K562 (cell line): ENCODE data around the gene TLL1.

ENCODE experiments used
- ATF7 ChIP-seq: fragments of 450-650 bp; IDR thresholded peaks from 2 replicates; pipeline ENCODE4 v1.7.1; 2014; ENCODE audit warnings: mild to moderate bottlenecking, moderate library complexity
- ESRRA ChIP-seq: fragments of 450-650 bp; IDR thresholded peaks from 2 replicates; pipeline ENCODE4 v1.6.1; 2014; ENCODE audit warnings: low read depth, mild to moderate bottlenecking, moderate library complexity, borderline replicate concordance
- ETV6 ChIP-seq, 3 experiments: fragments of 150-350 bp in 1 of 3; sonication (generic) in 1 of 3; formaldehyde crosslinking in 1 of 3; IDR thresholded peaks; 2 replicates each; pipeline versions ENCODE4 v1.6.1 to v1.8.0; 2014 to 2022; ENCODE audit warnings: borderline replicate concordance in 2 of 3, low read depth in 2 of 3, antibody characterized with exemption in 1 of 3, low read length in 1 of 3, mild to moderate bottlenecking in 1 of 3, missing genetic modification reagents in 1 of 3
- POLR2A ChIP-seq: fragments of 450-650 bp; conservative IDR thresholded peaks from 2 replicates; pipeline ENCODE4 v1.6.1; 2016
- POLR2AphosphoS5 ChIP-seq: IDR thresholded peaks from 2 replicates; pipeline ENCODE4 v1.6.1; 2011; ENCODE audit warnings: mild to moderate bottlenecking, low read depth, low read length, moderate library complexity; ENCODE audit not compliant: control insufficient read depth, insufficient read depth
- TF ChIP-seq, protein P1 (sequence below): sonication (generic); formaldehyde crosslinking; IDR thresholded peaks from 2 replicates; pipeline ENCODE4 v1.8.1; 2023; ENCODE audit warnings: mild to moderate bottlenecking, missing genetic modification reagents, moderate library complexity

DNA sequence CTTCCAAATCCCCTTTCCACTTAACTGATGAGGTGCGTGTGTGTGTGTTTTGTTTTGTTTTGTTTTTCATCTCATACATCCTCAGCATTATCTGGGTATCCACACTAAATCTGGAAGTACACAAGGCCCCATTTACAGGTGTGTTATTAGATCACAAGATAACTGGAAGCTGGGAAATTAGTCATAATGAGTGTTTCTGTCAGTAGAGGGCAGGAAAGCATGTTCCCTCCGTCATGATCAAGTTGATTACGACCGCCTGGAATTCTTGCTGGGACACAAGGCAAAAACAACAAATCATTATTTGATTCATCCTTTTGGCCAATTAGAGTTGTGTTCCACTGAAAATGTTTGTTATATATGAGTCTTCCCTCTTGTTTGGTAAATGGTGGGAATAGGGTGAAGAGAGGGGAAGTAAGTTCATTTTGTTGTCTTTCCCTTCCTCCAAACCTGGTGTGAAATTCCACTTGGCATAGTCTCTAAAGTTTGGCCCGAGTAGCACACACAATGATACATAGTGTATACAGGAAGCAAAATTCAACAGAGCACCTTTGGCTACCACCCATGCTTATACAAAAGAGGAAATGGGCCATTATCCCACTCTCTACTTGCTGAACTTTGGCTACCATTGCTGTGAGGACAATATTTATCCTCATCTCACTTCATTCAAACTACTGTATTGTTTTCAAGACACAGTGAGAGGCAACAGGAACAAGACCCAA, 33.3 kb upstream of the TLL1 start:
- TF ChIP-seq, protein P1, sequence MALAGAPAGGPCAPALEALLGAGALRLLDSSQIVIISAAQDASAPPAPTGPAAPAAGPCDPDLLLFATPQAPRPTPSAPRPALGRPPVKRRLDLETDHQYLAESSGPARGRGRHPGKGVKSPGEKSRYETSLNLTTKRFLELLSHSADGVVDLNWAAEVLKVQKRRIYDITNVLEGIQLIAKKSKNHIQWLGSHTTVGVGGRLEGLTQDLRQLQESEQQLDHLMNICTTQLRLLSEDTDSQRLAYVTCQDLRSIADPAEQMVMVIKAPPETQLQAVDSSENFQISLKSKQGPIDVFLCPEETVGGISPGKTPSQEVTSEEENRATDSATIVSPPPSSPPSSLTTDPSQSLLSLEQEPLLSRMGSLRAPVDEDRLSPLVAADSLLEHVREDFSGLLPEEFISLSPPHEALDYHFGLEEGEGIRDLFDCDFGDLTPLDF = no peak
- TF ChIP-seq ATF7 (no peak), ESRRA (no peak), ETV6 (IDR thresholded peaks at IDR 0.05; ENCODE audit: borderline replicate concordance in 1 of 2, low read depth in 2 of 2, low read length in 1 of 2) (no peak), ETV6 (CRISPR knock-in tag; IDR thresholded peaks at IDR 0.05; ENCODE audit: borderline replicate concordance) (no peak), POLR2A (no peak), POLR2AphosphoS5 (no peak)
